Fibroblast of lung (primary cell): Measurements from ENCODE around the gene BDP1. TPM values are rescaled to one million over a fixed set of nuclear protein-coding genes. Genes with fewer than 3 reads are reported as not detected.
"Not testable (repeated sequence)": the region's sequence is repeated elsewhere in the genome, so short reads cannot be mapped to it uniquely, and the experiment has no call there.

Experiments used
- DNase-seq, 2 donors: peaks; one replicate each; pipeline versions ENCODE4 v3.0.0 to v3.0.0-alpha.2; 2010; ENCODE audit warnings: low read depth in 2 of 2
- H2AFZ ChIP-seq: 2 replicates; pipeline ENCODE4 v1.5.1; 2012; ENCODE audit warnings: low read length, control low read depth, inconsistent platforms
- H3K27ac ChIP-seq: 2 replicates; pipeline ENCODE4 v1.5.1; 2011; ENCODE audit warnings: low read length, control low read depth; ENCODE audit not compliant: insufficient read depth
- H3K27me3 ChIP-seq: 2 replicates; pipeline ENCODE4 v1.5.1; 2011; ENCODE audit warnings: mild to moderate bottlenecking, low read length; ENCODE audit not compliant: control insufficient read depth, insufficient read depth
- H3K36me3 ChIP-seq: 2 replicates; pipeline ENCODE4 v1.5.1; 2011; ENCODE audit warnings: low read length; ENCODE audit not compliant: control insufficient read depth, insufficient read depth
- H3K4me1 ChIP-seq: 2 replicates; pipeline ENCODE4 v1.5.1; 2011; ENCODE audit warnings: low read length; ENCODE audit not compliant: control insufficient read depth, insufficient read depth; ENCODE audit errors: extremely low read depth
- H3K4me2 ChIP-seq: 2 replicates; pipeline ENCODE4 v1.5.1; 2011; ENCODE audit warnings: low read length, control low read depth; ENCODE audit not compliant: insufficient read depth; ENCODE audit errors: extremely low read depth
- H3K4me3 ChIP-seq, 4 experiments: fragments of 200-600 bp in 1 of 4; sonication (generic) in 1 of 4; replicated peaks in 1 of 4; 2 replicates each; pipeline ENCODE4 v1.5.1; 2011 to 2016; ENCODE audit warnings: low read length in 4 of 4, low read depth in 3 of 4, mild to moderate bottlenecking in 3 of 4, control low read depth in 2 of 4, inconsistent platforms in 1 of 4, mixed read lengths in 1 of 4; ENCODE audit not compliant: insufficient read depth in 1 of 4; ENCODE audit errors: control extremely low read depth in 1 of 4
- H3K79me2 ChIP-seq: 2 replicates; pipeline ENCODE4 v1.5.1; 2012; ENCODE audit warnings: mild to moderate bottlenecking, low read length, inconsistent platforms; ENCODE audit not compliant: control insufficient read depth, insufficient read depth
- H3K9ac ChIP-seq: 2 replicates; pipeline ENCODE4 v1.5.1; 2011; ENCODE audit warnings: mild to moderate bottlenecking, low read length, control low read depth; ENCODE audit not compliant: insufficient read depth
- H3K9me3 ChIP-seq: 2 replicates; pipeline ENCODE4 v1.5.1; 2012; ENCODE audit warnings: low read depth, low read length; ENCODE audit not compliant: control insufficient read depth, insufficient read depth
- H4K20me1 ChIP-seq: 2 replicates; pipeline ENCODE4 v1.5.1; 2011; ENCODE audit warnings: low read length; ENCODE audit not compliant: control insufficient read depth, insufficient read depth; ENCODE audit errors: extremely low read depth
- CTCF ChIP-seq, 2 donors: IDR thresholded peaks in 1 of 2; conservative IDR thresholded peaks in 1 of 2; 1 replicate in 1 of 2; 2 replicates in 1 of 2; pipeline ENCODE4 v1.5.1; 2011 to 2012; ENCODE audit warnings: low read length in 2 of 2, control low read depth in 1 of 2, inconsistent platforms in 1 of 2, low read depth in 1 of 2, mild to moderate bottlenecking in 1 of 2
- EZH2 ChIP-seq: IDR thresholded peaks from 2 replicates; pipeline ENCODE4 v1.5.1; 2012; ENCODE audit warnings: low read length, control low read depth, mild to moderate bottlenecking; ENCODE audit errors: missing control alignments
- polyA plus RNA-seq, 2 donors: library from polyadenylated mRNA; depleted of rRNA in 1 of 2; stranded (reverse) in 1 of 2; unstranded in 1 of 2; fragments of >200 nt; gene quantifications; 2 replicates each; pipeline ENCODE4 v1.2.1, GENCODE V29; 2011 to 2012; ENCODE audit warnings: missing spikeins in 1 of 2
- total RNA-seq: library from RNA; depleted of rRNA; stranded (reverse); fragments of >200 nt; gene quantifications from 2 replicates; pipeline ENCODE4 v1.2.1, GENCODE V29; 2014

Gene BDP1
- total and polyA plus RNA-seq, 2 donors (not counting 1 experiment from before 2014, with no cell fraction given) = 13.3 to 21.3 TPM

GRCh38 chr5:71445523-71446152 lies 9.8 kb upstream of the BDP1 start:
- peak overlapping the region in 1 of 4 experiments; percentile 19 for H3K4me3 ChIP-seq
- H3K27ac ChIP-seq, H3K36me3 ChIP-seq, DNase-seq, H3K79me2 ChIP-seq, H4K20me1 ChIP-seq, H3K4me2 ChIP-seq, H3K4me1 ChIP-seq, H3K9ac ChIP-seq, H3K27me3 ChIP-seq, H3K9me3 ChIP-seq, H2AFZ ChIP-seq: not testable (repeated sequence)

- H3K4me2 ChIP-seq, H3K4me1 ChIP-seq, H3K27me3 ChIP-seq, H2AFZ ChIP-seq, H3K9me3 ChIP-seq, H3K9ac ChIP-seq, DNase-seq, H3K36me3 ChIP-seq, H3K79me2 ChIP-seq, H3K4me3 ChIP-seq, H3K27ac ChIP-seq, H4K20me1 ChIP-seq: not testable (repeated sequence)
These were observed 8.8 kb upstream of the BDP1 start for GRCh38 chr5:71446540-71447216.

- H3K4me2 ChIP-seq, H3K27ac ChIP-seq, H3K9ac ChIP-seq, H3K79me2 ChIP-seq, H3K9me3 ChIP-seq, H3K36me3 ChIP-seq, H3K4me1 ChIP-seq, H3K27me3 ChIP-seq, H2AFZ ChIP-seq, H4K20me1 ChIP-seq, H3K4me3 ChIP-seq: not testable (repeated sequence)
- peak; percentile 36 to 51 for DNase-seq
- peak; percentile 31 to 34 for TF ChIP-seq CTCF (conservative IDR thresholded peaks at IDR 0.05 in 1 of 2, IDR thresholded peaks at IDR 0.05 in 1 of 2; ENCODE audit: low read depth in 1 of 2, low read length in 2 of 2)
These were observed 8.1 kb upstream of the BDP1 start for GRCh38 chr5:71447218-71447808.

- H3K9me3 ChIP-seq = no peaks in the 10 kb centered on the region
- no peak for DNase-seq
- no peak overlapping the region for H3K4me2 ChIP-seq
- no peaks in the 10 kb centered on the region for H4K20me1 ChIP-seq
- H3K36me3 ChIP-seq = no peaks in the 10 kb centered on the region
- H3K4me1 ChIP-seq = no peaks in the 10 kb centered on the region
- H3K4me3 ChIP-seq = no peak overlapping the region
- H3K27ac ChIP-seq = no peak overlapping the region
- H3K9ac ChIP-seq = no peak overlapping the region
- peaks cover 22% of the 10 kb centered on the region for H3K79me2 ChIP-seq
- H2AFZ ChIP-seq = no peak overlapping the region
- peaks cover 5% of the 10 kb centered on the region for H3K27me3 ChIP-seq
- TF ChIP-seq EZH2 (no peak), CTCF (conservative IDR thresholded peaks at IDR 0.05 in 1 of 2, IDR thresholded peaks at IDR 0.05 in 1 of 2; ENCODE audit: low read depth in 1 of 2, low read length in 2 of 2) (no peak)
These were observed 2.6 kb upstream of the BDP1 start for GRCh38 chr5:71452876-71453275.
